CD4-positive, alpha-beta T cell (primary cell): ENCODE measurements around the gene AMPH. TPM values are rescaled to one million over a fixed set of nuclear protein-coding genes. Genes with fewer than 3 reads are reported as not detected.

Experiments used
- ATAC-seq: fragments of 200-7000 bp; cut with Tn5 transposase; one replicate; pipeline ENCODE4 v1.10.0; 2022; ENCODE audit warnings: mild to moderate bottlenecking; ENCODE audit not compliant: poor library complexity
- CTCF ChIA-PET: fragments of 350-600 bp; sonication (Branson Sonifier 250); formaldehyde crosslinking; loops from one replicate; lab custom pipeline; 2021; ENCODE audit warnings: antibody characterized with exemption, inconsistent platforms; lab: Charles Lee
- POLR2A ChIA-PET: fragments of 350-600 bp; sonication (Branson Sonifier 250); formaldehyde crosslinking; loops from one replicate; lab custom pipeline; 2021; ENCODE audit warnings: antibody characterized with exemption, inconsistent platforms; lab: Charles Lee
- DNase-seq, 14 experiments: peaks; one replicate each; pipeline ENCODE4 v3.0.0-alpha.2; 2013 to 2020; ENCODE audit warnings: mixed read lengths in 2 of 14
- H3K27ac ChIP-seq, 2 donors: one replicate each; pipeline versions ENCODE4 v1.5.1 to v1.7.0; 2013; ENCODE audit warnings: low read length in 2 of 2, low read depth in 1 of 2, mild to moderate bottlenecking in 1 of 2
- H3K27me3 ChIP-seq, 2 experiments: 1 replicate in 1 of 2; 2 replicates in 1 of 2; pipeline versions ENCODE4 v1.6.1 to v1.7.0; 2013; ENCODE audit warnings: low read length in 2 of 2, control low read depth in 1 of 2, mild to moderate bottlenecking in 1 of 2, moderate library complexity in 1 of 2; ENCODE audit not compliant: insufficient read depth in 2 of 2, control insufficient read depth in 1 of 2
- H3K36me3 ChIP-seq: one replicate; pipeline ENCODE4 v1.6.1; 2013; ENCODE audit warnings: low read length, control low read depth; ENCODE audit not compliant: insufficient read depth
- H3K4me1 ChIP-seq: one replicate; pipeline ENCODE4 v1.6.1; 2013; ENCODE audit warnings: low read length, control low read depth; ENCODE audit not compliant: insufficient read depth
- H3K4me3 ChIP-seq: one replicate; pipeline ENCODE4 v1.5.1; 2013; ENCODE audit warnings: mild to moderate bottlenecking, low read length, moderate library complexity
- H3K9me3 ChIP-seq, 2 experiments: 1 replicate in 1 of 2; 2 replicates in 1 of 2; pipeline versions ENCODE4 v1.6.1 to v1.7.0; 2013; ENCODE audit warnings: low read length in 2 of 2, mild to moderate bottlenecking in 2 of 2, control low read depth in 1 of 2, moderate library complexity in 1 of 2; ENCODE audit not compliant: control insufficient read depth in 1 of 2, insufficient read depth in 1 of 2
- H3K27ac Mint-ChIP-seq: one replicate; pipeline ENCODE4 v1.8.0; 2020; ENCODE audit warnings: mixed read lengths
- H3K27me3 Mint-ChIP-seq: one replicate; pipeline ENCODE4 v1.8.0; 2021; ENCODE audit warnings: mixed read lengths
- H3K36me3 Mint-ChIP-seq: one replicate; pipeline ENCODE4 v1.8.0; 2021; ENCODE audit warnings: low read depth, mixed read lengths
- H3K4me1 Mint-ChIP-seq: one replicate; pipeline ENCODE4 v1.8.0; 2021; ENCODE audit warnings: low read depth, mixed read lengths
- H3K4me3 Mint-ChIP-seq: one replicate; pipeline ENCODE4 v1.8.0; 2020; ENCODE audit warnings: mild to moderate bottlenecking, mixed read lengths
- H3K9me3 Mint-ChIP-seq: one replicate; pipeline ENCODE4 v1.8.0; 2020; ENCODE audit warnings: mixed read lengths
- intact Hi-C, 2 experiments: fragments of 100-400 bp; cut with DNase I in 1 of 2; cut with micrococcal nuclease in 1 of 2; formaldehyde crosslinking; loops; one replicate each; pipeline versions ENCODE4 v1.15.1 to v1.9.0; 2023 to 2025; cut with DNase I, micrococcal nuclease
- total RNA-seq, 174 experiments: library from RNA in 2 of 174; stranded (reverse) in 2 of 174; gene quantifications; one replicate each; pipeline ENCODE4 v1.2.3 and lab custom pipeline; 2021 to 2026
- TF ChIP-seq, protein P1 (sequence below): fragments of 200-600 bp; IDR thresholded peaks from one replicate; pipeline ENCODE4 v1.8.0; 2022; ENCODE audit warnings: antibody characterized with exemption, mild to moderate bottlenecking

Gene AMPH
- total RNA-seq, 2 experiments from 2014 or later: not detected

DNA sequence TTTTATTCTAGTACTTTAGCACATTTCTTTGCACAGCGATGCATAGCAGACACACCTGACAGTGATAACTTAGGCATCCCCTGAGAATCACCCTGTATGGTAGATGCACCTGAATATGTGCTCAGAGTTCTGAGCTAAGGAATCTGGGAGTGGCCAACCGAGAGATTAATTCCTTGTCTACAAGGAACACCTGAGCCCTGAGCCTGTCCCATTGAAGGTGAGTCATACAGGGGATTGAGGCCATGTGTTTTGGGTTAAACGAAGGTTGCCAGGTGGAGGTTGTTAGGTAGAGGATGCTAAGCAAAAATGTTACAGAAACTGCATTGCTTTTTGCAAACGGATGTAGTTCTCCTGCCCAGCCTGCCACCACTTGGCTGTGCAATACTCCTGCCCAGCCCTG is 128.9 kb downstream of the AMPH start:
- no peak overlapping the region for H3K4me3 Mint-ChIP-seq
- H3K36me3 Mint-ChIP-seq: no peaks in the 10 kb centered on the region
- intact Hi-C loops: no loop called here
- Histone ChIP-seq H3K27ac (no peak overlapping the region), H3K36me3 (no peaks in the 10 kb centered on the region), H3K9me3 (no peaks in the 10 kb centered on the region), H3K27me3 (no peaks in the 10 kb centered on the region), H3K4me3 (no peak overlapping the region), H3K4me1 (no peaks in the 10 kb centered on the region)
- no peaks in the 10 kb centered on the region for H3K9me3 Mint-ChIP-seq
- no peak overlapping the region for H3K27ac Mint-ChIP-seq
- H3K4me1 Mint-ChIP-seq: no peaks in the 10 kb centered on the region
- ChIA-PET CTCF (no interaction called here), POLR2A (no interaction called here)
- TF ChIP-seq, protein P1, sequence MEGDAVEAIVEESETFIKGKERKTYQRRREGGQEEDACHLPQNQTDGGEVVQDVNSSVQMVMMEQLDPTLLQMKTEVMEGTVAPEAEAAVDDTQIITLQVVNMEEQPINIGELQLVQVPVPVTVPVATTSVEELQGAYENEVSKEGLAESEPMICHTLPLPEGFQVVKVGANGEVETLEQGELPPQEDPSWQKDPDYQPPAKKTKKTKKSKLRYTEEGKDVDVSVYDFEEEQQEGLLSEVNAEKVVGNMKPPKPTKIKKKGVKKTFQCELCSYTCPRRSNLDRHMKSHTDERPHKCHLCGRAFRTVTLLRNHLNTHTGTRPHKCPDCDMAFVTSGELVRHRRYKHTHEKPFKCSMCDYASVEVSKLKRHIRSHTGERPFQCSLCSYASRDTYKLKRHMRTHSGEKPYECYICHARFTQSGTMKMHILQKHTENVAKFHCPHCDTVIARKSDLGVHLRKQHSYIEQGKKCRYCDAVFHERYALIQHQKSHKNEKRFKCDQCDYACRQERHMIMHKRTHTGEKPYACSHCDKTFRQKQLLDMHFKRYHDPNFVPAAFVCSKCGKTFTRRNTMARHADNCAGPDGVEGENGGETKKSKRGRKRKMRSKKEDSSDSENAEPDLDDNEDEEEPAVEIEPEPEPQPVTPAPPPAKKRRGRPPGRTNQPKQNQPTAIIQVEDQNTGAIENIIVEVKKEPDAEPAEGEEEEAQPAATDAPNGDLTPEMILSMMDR: no peak
- peaks cover 12% of the 10 kb centered on the region for H3K27me3 Mint-ChIP-seq
- no peak for DNase-seq
- no peak for ATAC-seq

DNA sequence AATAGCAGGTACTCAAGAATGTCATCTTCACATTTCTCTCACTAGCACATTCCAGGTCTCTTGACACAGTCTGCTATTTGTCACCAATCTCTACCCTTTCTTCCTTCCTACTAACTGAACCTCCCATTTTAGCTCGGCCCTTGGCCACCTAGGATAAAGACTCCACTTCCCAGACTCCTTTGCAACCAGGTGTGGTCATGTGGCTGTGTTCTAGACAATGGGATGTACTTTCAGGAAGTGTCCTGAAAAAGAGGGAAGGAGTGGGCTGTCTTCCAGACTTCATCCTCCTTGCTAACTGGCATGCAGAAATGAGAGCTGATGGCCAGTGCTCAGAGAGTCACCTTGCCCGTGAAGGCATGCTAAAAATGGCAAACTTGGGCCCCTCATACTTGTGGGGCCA is 139.2 kb downstream of the AMPH start:
- no peaks in the 10 kb centered on the region for H3K4me1 ChIP-seq
- Mint-ChIP-seq H3K4me1 (no peaks in the 10 kb centered on the region), H3K27ac (no peak overlapping the region), H3K4me3 (no peak overlapping the region), H3K9me3 (no peaks in the 10 kb centered on the region), H3K36me3 (no peaks in the 10 kb centered on the region), H3K27me3 (no peaks in the 10 kb centered on the region)
- TF ChIP-seq, protein P1: no peak
- ChIA-PET POLR2A (no interaction called here), CTCF (no interaction called here)
- H3K4me3 ChIP-seq: no peak overlapping the region
- DNase-seq (no peak), ATAC-seq (no peak)
- no peaks in the 10 kb centered on the region for H3K9me3 ChIP-seq
- intact Hi-C loops: no loop called here
- H3K27me3 ChIP-seq: no peaks in the 10 kb centered on the region
- no peaks in the 10 kb centered on the region for H3K36me3 ChIP-seq
- H3K27ac ChIP-seq: no peak overlapping the region

DNA sequence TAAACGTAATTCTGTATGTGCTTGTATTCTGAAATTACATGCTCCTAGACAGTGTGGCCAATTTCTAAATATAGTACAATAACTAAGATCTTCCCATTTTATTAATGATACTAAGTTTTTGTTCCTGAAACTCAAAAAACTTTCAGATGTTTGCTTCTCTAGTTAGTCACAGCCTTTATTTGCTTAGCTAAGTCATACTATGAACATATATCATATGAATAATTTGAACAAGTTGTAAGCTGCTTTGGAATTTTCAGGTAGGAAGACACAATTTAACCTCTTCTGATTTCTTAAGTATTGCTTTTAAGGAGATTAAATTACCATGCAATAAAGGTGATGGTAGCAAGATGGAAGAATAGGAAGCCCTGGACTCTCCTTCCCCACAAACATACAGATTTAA is 148.7 kb downstream of the AMPH start:
- Mint-ChIP-seq H3K4me1 (no peaks in the 10 kb centered on the region), H3K27ac (no peak overlapping the region), H3K9me3 (peaks cover 8% of the 10 kb centered on the region), H3K27me3 (peaks cover 4% of the 10 kb centered on the region), H3K4me3 (no peak overlapping the region), H3K36me3 (no peaks in the 10 kb centered on the region)
- H3K27me3 ChIP-seq: peaks cover 0 to 3% of the 10 kb centered on the region in 2 experiments
- H3K4me3 ChIP-seq: no peak overlapping the region
- TF ChIP-seq, protein P1: no peak
- no peak for ATAC-seq
- intact Hi-C loops: no loop called here
- CTCF ChIA-PET: no interaction called here
- no peaks in the 10 kb centered on the region for H3K36me3 ChIP-seq
- H3K4me1 ChIP-seq: no peaks in the 10 kb centered on the region
- no peak for DNase-seq
- H3K27ac ChIP-seq: no peak overlapping the region
- peaks cover 0 to 5% of the 10 kb centered on the region in 2 experiments for H3K9me3 ChIP-seq
- POLR2A ChIA-PET: interaction anchor here (0.5 kb wide), 1 partner anchor 809 kb away, joined by 3 read pairs; no protein-coding TSS in a partner anchor
